WTC11 (cell line): ENCODE results near the gene PRKAR1B.

ENCODE experiments used
- FOXJ3 ChIP-seq: sonication (generic); formaldehyde crosslinking; IDR thresholded peaks from 2 replicates; pipeline ENCODE4 v1.9.0; 2021; ENCODE audit warnings: missing genetic modification reagents, mild to moderate bottlenecking, borderline replicate concordance
- NFE2L1 ChIP-seq: sonication (generic); formaldehyde crosslinking; IDR thresholded peaks from 2 replicates; pipeline ENCODE4 v1.8.1; 2023; ENCODE audit warnings: missing genetic modification reagents
- TF ChIP-seq, protein P1 (sequence below): sonication (generic); formaldehyde crosslinking; IDR thresholded peaks from 2 replicates; pipeline ENCODE4 v1.8.1; 2023; ENCODE audit warnings: mild to moderate bottlenecking, missing genetic modification reagents, moderate library complexity
- TF ChIP-seq, protein P2 (sequence below): sonication (generic); formaldehyde crosslinking; IDR thresholded peaks from 2 replicates; pipeline ENCODE4 v1.8.1; 2023; ENCODE audit warnings: mild to moderate bottlenecking, missing genetic modification reagents, borderline replicate concordance

- TF ChIP-seq, protein P1, sequence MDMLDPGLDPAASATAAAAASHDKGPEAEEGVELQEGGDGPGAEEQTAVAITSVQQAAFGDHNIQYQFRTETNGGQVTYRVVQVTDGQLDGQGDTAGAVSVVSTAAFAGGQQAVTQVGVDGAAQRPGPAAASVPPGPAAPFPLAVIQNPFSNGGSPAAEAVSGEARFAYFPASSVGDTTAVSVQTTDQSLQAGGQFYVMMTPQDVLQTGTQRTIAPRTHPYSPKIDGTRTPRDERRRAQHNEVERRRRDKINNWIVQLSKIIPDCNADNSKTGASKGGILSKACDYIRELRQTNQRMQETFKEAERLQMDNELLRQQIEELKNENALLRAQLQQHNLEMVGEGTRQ = no peak
- TF ChIP-seq NFE2L1 = no peak
- no peak for TF ChIP-seq FOXJ3 (CRISPR knock-in tag)
- TF ChIP-seq, protein P2, sequence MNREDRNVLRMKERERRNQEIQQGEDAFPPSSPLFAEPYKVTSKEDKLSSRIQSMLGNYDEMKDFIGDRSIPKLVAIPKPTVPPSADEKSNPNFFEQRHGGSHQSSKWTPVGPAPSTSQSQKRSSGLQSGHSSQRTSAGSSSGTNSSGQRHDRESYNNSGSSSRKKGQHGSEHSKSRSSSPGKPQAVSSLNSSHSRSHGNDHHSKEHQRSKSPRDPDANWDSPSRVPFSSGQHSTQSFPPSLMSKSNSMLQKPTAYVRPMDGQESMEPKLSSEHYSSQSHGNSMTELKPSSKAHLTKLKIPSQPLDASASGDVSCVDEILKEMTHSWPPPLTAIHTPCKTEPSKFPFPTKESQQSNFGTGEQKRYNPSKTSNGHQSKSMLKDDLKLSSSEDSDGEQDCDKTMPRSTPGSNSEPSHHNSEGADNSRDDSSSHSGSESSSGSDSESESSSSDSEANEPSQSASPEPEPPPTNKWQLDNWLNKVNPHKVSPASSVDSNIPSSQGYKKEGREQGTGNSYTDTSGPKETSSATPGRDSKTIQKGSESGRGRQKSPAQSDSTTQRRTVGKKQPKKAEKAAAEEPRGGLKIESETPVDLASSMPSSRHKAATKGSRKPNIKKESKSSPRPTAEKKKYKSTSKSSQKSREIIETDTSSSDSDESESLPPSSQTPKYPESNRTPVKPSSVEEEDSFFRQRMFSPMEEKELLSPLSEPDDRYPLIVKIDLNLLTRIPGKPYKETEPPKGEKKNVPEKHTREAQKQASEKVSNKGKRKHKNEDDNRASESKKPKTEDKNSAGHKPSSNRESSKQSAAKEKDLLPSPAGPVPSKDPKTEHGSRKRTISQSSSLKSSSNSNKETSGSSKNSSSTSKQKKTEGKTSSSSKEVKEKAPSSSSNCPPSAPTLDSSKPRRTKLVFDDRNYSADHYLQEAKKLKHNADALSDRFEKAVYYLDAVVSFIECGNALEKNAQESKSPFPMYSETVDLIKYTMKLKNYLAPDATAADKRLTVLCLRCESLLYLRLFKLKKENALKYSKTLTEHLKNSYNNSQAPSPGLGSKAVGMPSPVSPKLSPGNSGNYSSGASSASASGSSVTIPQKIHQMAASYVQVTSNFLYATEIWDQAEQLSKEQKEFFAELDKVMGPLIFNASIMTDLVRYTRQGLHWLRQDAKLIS (CRISPR knock-in tag) = no peak
These were observed 67.7 kb downstream of the PRKAR1B start for GRCh38 chr7:659306-659847.
